GM10847 (cell line): ENCODE measurements around the gene PFN2.

ENCODE experiments used
- POLR2A ChIP-seq: IDR thresholded peaks from 2 replicates; pipeline ENCODE4 v1.6.1; 2011; ENCODE audit not compliant: insufficient read length; ENCODE audit errors: extremely low read depth

PFN2 gene

DNA sequence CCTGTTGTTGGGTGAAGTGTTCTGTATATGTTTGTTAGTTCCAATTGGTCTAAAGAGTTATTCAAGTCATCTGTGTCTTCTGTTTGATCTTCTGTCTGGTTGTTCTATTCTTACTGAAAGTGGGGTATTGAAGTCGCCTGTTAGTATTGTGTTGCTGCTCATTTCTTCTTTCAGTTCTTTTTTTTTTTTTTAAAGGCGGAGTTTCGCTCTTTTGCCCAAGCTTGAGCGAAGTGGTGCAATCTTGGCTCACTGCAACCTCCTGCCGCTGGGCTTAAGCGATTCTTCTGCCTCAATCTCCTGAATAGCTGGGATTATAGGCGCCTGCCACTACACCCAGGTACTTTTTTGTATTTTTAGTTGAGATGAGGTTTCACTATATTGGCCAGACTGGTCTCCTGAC, 23.5 kb downstream of the PFN2 start:
- TF ChIP-seq POLR2A: no peak

DNA sequence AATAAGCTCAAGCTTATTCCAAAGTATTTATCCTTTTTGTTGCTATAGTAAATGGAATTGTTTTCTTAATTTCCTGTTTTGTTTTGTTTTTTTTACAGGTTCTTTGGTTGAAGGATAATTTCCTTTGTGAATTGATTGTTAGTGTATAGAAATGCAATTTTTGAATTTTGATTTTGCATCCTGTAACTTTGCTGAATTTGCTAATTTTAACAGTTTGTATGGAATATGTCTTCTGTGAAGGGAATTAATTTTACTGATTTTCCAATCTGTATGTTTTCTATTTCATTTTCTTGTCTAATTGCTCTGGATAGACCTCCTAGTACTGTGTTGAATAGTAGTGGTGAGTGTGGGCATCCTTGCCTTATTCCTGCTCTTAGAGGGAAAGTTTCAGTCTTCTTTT, 28.3 kb downstream of the PFN2 start:
- no peak for TF ChIP-seq POLR2A

DNA sequence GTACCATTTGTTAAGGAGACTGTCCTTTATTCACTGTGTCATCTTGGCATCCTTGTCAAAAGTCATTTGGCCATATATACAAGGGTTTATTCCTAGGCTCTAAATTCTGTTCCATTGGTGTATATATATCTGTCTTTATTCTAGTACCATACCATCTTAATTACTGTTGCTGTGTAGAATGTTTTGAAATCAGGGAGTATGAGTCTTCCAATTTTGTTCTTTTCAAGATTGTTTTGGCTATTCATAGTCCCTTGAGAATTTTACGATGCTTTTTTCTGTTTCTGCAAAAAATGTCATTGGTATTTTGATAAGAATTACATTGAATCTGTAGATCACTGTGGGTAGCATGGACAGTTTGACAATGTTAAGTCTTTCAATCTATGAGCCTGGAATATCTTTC, 28.7 kb downstream of the PFN2 start:
- no peak for TF ChIP-seq POLR2A

DNA sequence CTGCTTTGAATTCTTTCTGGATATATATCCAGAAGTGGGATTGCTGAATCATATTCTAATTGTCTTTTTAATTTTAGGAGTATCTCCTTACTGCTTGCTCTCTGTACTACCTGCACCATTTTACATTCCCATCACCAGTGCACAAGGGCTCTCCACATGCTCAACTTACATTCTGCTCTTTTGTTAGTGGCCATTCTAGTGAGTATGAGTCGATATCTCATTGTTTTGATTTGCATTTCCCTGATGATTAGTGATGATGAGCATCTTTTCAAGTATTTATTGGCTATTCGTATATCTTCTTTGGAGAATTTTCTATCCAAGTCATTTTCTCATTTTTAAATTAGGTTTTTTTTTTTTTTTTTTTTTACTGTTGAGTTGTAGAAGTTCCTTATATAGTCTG, 29.5 kb downstream of the PFN2 start:
- TF ChIP-seq POLR2A: no peak

DNA sequence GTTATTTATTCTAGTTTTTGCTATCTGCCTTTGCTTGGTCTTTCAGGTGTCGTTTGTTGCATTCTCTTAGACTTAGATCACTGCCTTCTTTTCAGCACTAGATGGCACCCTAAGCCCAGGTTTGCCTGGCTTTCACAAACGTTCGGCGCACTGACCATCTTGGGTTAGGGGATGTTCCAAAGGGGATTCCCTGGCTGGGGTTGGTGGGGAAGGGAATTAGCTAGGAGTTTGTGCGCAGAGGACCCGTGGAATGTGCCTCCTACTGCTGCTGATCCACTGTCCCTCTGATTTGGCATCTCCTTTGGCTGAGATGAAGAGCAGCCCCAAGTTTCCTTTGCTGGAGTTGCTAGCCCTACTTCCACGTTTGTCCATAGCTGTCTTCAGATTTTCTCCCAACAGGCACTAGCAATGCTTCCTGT, 33.9 kb downstream of the PFN2 start:
- no peak for TF ChIP-seq POLR2A

DNA sequence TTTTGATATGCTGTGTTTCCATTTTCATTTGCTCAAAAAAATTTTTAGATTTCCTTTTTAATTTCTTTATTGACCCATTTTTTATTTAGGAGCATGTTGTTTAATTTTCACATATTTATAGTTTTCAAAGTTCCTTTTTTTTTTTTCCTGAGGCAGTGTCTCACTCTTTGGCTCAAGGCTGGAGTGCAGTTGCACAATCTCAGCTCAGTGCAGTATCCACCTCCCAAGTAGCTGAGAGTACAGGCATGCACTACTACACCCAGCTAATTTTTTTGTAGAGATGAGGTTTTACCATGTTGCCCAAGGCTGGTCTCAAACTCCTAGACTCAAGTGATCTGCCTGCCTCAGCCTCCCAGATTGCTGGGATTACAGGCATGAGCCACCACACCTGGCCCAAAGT, 36.2 kb downstream of the PFN2 start:
- no peak for TF ChIP-seq POLR2A

DNA sequence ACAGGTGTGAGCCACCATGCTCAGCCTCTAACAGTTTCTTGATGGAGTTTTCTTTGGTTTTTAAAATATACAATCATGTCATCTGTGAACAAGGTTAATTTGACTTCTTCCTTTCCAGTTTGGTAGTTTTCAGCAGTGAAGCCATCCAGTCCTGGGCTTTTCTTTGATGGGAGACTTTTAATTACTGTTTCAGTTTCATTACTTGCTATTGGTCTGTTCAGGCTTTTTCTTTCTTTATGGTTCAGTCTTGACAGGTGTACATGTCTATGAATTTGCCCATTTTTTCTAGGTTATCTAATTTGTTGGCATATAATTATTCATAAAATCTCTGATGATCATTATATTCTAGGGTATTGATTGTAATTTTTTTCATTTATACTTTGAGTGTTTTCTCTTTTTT, 36.8 kb downstream of the PFN2 start:
- no peak for TF ChIP-seq POLR2A

DNA sequence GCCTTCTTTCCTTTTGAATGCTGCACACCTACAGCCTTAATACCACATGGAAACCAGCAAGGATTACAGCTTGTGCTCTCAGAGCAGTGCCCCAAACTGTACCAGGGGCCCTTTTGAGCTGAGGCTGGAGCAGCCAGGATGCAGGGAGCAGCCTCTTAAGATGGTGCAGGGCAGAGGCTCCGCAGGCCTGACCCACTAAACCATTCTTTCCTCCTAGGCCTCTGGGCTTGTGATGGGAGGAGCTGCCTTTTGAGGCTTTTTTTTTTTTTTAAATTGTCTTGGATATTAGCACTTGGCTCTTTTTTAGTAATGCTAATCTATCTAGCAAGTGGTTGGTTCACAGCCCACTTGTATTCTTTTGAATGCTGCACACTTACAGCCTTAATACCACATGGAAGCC, 37.7 kb downstream of the PFN2 start:
- TF ChIP-seq POLR2A: no peak

DNA sequence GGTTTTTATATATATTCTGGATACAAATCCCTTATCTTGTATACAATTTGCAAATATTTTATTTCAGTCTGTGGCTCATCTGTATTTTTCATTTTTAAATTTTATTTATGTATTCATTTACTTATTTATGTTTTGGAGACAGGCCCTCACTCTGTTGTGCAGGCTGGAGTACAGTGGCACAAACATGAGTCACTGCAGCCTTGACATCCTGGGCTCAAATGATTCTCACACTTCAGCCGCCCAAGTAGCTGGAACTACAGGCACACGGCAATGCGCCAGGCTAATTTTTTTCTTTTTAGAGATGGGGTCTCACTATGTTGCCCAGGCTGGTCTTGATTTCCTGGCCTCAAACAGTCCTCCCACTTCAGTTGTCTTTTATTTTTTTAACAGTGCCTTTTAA, 50.6 kb downstream of the PFN2 start:
- TF ChIP-seq POLR2A: no peak

DNA sequence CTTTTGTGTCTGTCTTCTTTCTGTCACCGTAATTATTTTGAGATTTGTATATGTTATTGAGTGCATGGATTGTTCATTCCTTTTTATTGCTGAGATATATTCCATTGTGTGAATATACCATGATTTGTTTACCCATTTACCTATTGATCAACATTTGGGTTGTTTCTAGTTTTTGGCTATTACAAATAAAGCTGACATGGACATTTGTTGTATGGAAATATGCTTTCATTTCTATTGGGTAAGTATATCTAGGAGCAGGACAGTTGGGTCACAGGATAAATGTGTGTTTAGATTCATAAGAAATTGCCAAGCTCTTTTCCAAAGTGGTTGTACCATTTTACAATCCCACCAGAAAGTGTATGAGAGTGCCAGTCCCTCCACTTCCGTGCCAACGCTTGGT, 51.2 kb downstream of the PFN2 start:
- no peak for TF ChIP-seq POLR2A

DNA sequence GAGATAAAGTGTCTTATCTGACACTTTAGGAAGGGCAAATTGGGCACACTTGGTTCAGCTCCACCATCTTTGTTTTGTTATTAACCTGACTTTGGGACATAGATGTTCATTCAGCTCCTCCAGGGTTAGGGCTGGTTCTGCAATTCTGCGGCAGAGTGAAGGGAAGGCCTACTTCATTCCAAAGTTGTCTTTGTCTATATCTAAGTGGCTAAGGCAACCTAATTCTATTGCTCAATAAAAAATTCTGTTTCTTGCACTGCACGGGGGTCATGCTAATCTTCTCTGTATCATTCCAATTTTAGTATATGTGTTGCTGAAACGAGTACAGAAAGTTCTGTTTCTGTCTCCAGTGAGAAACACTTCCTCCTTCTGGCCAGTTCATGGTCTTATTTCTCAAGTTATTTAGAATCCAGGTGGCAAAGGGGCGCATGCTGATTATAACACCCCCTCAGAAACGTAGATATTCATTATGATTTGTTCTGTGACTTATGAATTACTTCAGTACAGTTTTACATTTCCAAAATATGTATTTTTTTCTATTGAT, 53.5 kb downstream of the PFN2 start:
- TF ChIP-seq POLR2A: no peak
